Neural progenitor cell (in vitro differentiated cells): ENCODE measurements around the gene GPR85.

Experiments used
- EZH2 ChIP-seq: fragments of 200-600 bp; sonication (generic); IDR thresholded peaks from 2 replicates; pipeline ENCODE4 v1.6.1; 2017; ENCODE audit warnings: antibody characterized with exemption, mild to moderate bottlenecking, moderate library complexity
- EZH2phosphoT487 ChIP-seq: fragments of 200-600 bp; sonication (generic); IDR thresholded peaks from 2 replicates; pipeline ENCODE4 v1.6.1; 2017; ENCODE audit warnings: antibody characterized with exemption
- TF ChIP-seq, protein P1 (sequence below): fragments of 200-600 bp; sonication (generic); IDR thresholded peaks from 2 replicates; pipeline ENCODE4 v1.5.1; 2017; ENCODE audit warnings: antibody characterized with exemption, mild to moderate bottlenecking

DNA sequence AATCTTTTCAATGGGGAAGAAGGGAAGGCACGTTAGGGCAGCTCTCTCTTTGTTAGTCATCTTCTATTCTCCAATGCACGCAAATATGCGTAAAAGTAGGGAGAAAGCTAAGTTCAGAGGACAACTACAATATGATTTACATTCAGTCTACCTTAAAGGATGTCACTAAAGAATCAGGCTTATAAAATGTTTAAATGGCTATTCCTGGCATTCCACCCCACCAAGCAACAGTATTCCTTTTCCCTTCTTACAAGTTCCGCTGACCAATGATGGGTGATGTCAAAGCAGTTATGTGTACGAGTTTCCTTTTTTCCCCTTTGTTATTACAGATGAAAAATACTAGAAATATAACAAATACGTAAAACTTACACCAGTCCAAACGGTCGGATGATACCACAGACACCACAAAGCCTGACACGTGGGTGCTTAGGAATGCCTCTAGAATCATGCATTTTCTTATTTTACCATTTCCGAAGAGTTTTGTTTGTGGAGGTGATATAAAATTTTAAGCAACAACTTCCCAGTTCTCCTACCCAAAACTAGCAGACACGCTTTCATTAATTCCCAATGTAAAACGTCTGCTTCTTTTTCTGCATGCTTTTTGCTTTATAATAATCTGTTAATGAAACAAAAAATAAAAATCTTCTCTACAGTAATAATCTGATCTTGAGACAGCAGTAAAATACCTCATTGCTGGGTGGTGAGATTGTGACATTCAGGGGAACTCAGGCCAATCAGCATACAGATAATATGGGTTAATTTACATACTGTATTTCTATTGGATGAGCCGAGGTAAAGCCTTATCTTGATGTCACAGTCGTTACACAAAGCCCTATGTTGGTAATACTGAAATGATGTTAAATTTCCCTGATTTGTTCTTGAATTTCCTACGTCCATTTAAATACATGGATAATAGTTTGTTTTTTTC is 708 bp upstream of the GPR85 start:
- TF ChIP-seq, protein P1, sequence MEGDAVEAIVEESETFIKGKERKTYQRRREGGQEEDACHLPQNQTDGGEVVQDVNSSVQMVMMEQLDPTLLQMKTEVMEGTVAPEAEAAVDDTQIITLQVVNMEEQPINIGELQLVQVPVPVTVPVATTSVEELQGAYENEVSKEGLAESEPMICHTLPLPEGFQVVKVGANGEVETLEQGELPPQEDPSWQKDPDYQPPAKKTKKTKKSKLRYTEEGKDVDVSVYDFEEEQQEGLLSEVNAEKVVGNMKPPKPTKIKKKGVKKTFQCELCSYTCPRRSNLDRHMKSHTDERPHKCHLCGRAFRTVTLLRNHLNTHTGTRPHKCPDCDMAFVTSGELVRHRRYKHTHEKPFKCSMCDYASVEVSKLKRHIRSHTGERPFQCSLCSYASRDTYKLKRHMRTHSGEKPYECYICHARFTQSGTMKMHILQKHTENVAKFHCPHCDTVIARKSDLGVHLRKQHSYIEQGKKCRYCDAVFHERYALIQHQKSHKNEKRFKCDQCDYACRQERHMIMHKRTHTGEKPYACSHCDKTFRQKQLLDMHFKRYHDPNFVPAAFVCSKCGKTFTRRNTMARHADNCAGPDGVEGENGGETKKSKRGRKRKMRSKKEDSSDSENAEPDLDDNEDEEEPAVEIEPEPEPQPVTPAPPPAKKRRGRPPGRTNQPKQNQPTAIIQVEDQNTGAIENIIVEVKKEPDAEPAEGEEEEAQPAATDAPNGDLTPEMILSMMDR: no peak
- TF ChIP-seq EZH2 (no peak), EZH2phosphoT487 (no peak)
